ENCODE results near the gene SH3RF3.
"Not testable (repeated sequence)": the region's sequence is repeated elsewhere in the genome, so short reads cannot be mapped to it uniquely, and the experiment has no call there.

SH3RF3 gene

DNA sequence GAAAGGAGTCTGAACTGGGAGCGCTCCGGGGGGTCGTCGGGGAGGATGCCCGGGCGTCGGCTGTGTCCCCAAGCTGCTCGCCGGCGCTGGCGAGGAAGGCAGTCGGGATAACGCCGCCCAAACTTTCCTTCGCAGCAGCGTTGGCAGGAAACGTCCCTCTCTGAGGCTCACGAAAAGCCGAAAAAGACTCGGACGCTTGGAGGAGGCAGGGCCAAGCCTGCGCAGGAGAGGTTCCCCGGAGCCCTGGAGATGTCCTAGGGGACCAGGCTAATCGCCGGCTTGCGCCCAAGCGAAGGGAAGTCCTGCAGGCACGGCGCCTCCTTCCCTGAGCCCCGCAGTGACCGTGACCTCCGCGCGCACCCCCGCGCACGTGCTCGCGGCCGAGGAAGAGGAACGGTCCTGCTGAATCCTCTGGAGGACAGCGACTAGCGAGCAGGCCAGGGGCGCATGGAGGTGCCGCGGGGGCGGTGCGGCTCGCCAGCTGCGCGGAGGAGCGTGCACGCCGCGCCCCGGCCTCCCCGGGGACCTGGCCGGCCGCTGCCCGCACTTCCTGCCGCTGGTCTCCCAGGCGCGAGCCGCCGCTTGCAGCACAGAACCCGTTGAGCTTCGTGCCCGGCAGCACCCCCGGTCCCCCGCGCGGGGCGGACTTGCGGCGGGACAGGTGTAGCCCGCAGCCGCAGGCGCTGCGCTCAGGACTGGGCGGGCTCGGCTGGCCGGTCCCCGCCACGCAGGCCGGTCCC is at the start of gene SH3RF3:
Gene SH3RF3 (plus strand): TSS at position 590 of the 740 bp plus-strand sequence.
- DNase-seq (ENCODE audit: low read depth) = no peak

DNA sequence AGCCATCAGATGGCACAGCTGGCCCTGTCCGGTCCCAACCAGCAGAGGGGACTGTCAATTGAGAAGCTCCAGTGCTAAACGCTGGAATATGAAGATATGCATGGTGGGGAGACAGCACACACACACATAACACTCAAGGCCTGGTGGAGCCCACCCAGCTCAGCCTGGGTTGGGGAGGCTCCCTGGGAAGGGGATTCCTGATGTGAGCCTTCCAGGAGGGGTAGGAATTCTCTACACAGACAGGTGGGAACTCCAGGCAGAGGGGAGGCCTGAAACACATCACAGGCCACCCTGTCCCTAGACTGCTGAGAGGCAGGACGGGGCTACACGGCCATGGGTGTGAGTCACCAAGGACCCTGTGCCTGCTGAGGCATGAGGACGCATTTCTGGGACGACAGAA is 49.4 kb upstream of the SH3RF3 start:
- no peak for DNase-seq (ENCODE audit: low read depth)

DNA sequence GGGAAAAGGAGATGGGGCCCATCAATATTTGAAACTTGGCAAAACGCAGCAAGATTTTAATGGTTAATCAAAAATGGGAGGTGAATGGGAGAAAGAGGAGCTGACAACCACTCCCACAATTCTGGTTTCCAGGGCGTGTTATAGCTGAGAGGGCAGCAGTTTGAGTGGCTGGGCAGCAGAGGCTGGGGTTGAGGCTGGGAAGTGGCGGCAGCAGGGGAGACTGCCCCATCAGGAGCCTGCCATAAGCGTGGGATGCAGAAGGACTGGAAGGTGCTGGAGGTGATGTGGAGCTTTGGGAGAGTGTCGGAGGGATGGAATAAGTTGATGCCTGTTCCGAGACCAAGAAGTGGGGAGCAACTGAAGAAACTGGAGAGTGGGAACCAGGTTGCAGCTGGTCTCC is 48.9 kb upstream of the SH3RF3 start:
- DNase-seq (ENCODE audit: low read depth) = no peak

DNA sequence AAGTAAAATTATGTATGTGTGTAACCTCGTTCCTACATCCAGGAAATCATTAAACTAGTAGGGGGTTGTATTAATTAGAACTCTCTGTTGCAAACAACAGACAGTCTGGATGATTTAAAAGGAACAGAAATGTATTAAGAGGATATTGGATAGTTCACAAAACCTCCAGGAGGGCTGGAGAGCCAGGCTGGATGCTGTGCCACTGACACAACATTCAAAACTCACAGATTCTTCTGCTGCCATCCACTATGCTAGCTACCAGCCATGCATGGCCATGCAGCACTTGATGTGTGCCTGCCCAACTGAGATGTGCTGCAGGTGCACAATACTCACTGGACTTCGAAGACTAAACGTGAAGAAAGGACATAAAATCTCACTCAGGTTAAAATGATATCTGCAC is 48.2 kb upstream of the SH3RF3 start:
- no peak for DNase-seq (ENCODE audit: low read depth)

DNA sequence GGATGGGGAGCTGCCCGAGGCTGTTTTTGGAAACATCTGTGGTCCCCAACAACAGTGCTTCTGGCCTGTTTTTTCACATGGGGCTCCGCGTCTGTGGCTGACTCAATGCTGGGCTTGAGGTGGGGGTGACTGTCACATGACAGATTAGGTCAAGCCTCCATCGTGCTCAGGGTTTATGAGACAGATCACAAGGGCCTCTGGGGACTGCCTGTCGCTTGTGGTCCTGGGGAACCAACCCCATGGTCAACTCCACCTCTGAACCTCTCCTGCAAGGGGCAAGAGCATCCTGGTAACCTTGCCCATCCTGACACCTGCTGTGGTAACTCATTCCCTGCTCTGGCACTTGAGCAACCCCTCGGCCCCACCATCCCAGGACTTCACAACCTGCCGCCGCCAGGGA is 47.6 kb upstream of the SH3RF3 start:
- no peak for DNase-seq (ENCODE audit: low read depth)

DNA sequence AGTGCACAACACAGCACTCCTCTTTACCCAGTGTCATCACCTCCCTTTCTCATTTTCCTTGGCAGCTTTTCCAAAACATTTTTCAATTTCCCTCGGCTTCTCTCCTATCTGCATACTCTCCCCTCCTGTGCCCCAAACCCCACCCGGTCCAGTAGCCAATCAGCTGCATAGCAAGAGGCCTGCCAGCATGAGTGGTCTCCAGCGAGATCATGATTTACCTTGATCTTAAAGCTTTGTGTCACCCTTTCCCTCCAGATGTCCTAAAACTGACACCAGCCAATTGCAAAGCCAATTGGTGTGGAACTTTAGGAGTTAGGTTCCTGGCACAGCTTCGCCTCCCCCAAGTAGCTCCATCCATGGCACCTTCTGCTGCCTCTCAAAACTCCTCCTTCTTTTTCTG is 45.2 kb upstream of the SH3RF3 start:
- DNase-seq (ENCODE audit: low read depth) = no peak

DNA sequence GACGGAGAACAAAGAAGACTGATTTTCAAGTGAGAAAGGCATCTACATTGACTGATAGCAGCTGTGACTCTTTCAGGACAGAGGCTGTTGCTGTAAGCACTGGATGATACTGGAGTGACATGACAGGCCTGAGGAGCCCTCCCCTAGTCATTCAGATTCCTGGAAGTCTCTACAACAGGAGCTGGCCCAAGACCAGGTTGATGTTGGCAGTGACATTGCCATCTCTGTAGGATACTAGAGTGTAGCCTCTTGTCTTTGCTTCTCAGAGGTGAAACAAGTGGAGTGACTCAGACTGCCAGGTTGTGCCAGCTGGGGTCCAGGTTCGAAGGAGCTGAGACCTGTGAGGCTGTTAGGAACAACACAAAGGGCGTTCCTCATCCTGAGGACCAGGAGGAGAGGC is 44.7 kb upstream of the SH3RF3 start:
- DNase-seq (ENCODE audit: low read depth) = no peak

DNA sequence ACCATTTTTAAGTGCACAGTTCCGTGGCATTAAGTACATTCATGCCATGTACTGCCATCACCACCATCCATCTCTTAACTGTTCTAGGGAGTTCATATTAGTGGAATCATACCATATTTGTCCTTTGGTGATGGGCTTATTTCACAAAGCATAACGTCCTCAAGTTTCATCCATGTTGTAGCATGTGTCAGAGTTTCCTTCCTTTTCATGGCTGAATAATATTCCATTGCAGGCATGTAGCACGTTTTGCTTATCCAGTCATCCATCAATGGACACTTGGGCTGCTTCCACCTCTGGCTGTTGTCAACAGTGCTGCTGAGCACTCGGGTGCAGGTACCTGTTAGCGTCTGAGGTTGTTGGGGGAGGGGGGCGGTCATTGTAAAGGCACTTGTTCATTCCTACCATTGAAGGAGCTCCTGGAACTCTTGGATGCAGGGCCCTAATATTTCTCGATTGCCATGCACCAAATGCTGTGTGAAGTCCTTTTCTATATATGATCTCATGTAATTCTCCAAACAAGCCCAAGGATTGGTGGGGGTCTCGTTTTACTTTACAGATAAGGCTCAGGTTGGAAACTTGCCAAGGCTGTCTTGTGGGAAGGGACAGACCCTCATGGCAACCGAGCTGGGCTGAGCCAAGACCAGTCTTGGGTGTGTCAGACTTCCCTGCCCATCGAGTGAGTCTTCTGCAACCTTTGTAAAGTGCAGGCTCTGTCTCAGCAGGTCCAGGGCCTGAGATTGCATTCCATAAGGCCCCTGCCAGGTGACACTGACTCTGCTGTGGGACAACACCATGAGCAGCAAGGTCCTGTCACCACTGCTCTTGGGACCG is 42.9 kb upstream of the SH3RF3 start:
- no peak for DNase-seq (ENCODE audit: low read depth)

DNA sequence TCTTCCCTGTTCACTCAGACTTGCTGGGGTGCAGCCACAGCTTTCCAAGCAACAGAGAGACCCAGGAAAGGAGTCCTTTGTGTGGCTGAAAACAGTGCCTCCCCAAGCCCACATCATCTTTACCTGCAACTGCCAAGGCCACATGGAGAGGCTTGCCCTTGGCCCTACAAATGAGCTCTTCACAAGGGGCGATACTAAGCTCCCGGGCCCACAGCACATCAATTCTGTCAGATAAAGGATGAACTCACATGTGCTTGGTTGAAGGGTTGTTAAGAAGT is 42.3 kb upstream of the SH3RF3 start:
- no peak for DNase-seq (ENCODE audit: low read depth)

DNA sequence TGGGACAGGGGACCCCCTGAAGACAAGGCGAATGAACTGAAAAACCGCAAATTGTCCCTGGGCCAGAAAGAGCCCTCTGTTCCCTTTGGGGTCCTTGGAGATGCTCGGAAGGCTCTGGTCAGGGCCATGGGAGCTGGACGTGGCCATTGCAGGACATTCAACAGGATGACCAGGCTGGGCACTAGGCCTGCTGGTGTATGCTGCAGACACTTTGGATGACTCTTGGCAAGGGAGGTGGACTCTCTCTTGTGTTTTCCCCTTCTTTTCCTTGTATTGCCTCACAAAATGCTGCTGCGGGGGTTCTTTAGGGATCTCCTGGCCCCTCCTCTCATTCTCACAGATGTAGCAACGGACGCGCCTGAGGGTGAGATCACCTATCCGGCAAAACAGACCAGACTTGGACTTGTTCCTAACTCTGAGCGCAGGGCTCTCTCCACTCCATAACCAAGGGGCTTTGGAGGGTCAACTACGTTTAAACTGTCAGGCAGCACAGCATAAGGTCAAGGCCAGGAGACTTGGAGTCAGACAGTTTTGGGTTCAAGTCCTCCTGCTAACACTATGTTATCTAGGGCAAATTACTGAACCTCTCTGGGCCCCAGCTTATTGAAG is 41.8 kb upstream of the SH3RF3 start:
- DNase-seq (ENCODE audit: low read depth) = no peak

DNA sequence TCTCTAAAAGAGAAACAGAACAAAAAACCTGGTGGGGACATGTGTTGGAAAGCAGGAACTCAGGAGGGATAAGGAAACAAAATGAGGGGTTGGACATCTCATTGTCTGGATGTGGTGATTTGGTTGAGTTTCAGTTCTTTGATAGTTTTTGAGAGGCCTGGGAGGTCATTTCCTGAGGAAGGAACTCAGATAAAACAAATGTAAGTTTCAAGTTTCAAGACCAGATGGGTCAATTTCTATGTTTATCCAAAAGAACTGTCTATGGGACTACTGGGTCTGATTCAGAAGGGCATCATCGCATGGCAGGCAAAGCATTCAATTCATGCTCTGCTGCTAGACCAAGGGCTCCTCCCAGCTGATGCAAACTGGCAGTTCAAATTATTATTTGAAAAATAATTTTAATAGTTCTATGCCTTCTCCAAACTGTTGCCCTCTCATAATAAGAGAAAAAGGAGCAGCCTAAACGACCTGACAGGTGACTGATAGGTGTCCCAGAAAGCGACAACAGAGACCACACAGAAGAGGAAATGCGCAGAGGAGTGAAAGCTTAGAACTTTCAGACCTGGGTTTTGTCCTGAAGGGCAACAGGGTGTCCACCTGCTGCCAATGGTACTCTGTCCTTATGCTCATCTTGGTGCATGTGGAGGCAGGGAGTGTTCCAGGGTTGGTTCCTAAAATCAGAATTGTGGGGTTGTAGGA is 39.3 kb upstream of the SH3RF3 start:
- DNase-seq (ENCODE audit: low read depth) = no peak

DNA sequence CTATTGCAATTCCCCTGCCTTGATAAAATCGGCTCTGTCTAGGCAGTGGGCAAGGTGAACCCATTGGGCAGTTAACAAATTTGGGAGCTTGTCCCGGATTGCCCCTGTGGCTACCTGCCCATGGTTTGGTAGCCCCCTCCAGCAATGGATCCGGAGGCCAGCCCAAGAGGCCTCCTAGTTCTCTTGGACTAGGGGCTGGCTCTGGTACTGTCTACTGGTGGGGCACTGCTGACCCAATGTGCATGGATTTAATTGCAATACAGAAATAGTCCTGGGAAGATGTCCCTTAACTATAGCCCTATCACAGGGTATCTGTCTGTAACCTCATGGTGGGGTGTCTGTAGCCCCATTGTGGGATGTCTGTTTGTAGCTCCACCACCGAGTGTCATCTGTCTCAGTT is 37.5 kb upstream of the SH3RF3 start:
- no peak for DNase-seq (ENCODE audit: low read depth)

DNA sequence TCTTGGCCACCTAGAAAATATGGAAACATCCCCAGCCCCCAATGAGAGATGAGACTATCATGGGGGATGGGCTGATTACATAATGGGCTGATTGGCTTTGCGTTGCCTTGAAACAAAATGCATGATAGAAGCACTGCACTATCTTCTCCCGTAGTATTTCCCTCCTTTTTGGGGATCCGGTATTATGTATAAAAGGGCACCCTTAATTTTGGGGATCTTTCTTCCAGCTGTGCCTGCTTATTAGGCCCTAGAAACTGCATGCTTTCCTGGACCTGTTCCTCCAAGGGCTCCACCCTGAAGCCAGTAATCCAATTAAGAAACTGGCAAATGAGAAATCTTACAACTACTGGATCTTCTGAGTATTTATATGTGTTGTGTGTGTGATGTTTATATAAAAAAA is 34.9 kb upstream of the SH3RF3 start:
- no peak for DNase-seq (ENCODE audit: low read depth)

DNA sequence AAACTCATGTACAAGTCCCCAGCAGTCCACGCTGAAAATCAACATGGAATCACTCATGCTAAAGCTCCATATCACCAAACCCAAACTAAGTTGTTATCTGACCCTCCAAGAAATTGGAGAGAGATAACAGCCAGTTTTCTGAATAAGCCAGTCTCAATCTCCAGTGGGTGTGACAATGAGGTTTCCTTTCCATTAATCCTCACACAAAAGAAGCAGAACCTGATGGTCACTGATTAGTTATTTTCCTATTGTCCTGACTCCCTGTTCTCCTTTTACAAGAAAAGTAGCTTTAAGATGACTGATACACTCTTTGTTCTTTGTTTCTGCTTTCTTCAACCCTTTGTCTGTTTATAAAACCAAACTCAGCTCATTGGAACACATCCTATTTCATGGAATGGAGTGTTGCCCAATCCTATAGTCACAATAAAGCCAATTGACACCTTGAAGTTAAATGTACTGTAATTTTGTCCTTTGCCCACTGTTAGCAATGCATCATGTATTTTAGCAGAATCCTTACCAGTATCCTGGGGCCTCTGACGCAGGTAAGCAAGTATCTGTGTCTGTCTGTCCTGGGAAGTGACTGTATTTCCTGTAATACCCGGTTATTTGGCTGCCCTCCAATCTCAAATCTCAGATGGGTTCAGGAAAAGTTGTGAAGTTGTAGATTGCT is 30.6 kb upstream of the SH3RF3 start:
- no peak for DNase-seq (ENCODE audit: low read depth)

DNA sequence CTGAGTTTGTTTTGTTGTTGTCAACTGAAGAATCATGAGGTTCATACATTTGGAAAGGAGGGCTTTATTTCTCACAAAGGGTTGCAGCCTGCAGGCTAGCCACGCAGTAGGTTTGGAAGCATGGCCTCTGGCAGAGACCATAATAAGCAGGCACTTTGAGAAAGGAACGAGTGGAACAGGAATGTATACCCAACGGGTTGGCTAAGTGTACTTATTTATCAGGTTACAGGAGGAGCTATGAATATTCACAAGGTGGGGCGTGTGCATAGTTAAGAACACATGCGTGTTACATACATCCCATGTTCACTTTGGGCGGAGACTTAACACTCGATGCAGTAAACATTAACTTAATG is 30.1 kb upstream of the SH3RF3 start:
- no peak for DNase-seq (ENCODE audit: low read depth)

DNA sequence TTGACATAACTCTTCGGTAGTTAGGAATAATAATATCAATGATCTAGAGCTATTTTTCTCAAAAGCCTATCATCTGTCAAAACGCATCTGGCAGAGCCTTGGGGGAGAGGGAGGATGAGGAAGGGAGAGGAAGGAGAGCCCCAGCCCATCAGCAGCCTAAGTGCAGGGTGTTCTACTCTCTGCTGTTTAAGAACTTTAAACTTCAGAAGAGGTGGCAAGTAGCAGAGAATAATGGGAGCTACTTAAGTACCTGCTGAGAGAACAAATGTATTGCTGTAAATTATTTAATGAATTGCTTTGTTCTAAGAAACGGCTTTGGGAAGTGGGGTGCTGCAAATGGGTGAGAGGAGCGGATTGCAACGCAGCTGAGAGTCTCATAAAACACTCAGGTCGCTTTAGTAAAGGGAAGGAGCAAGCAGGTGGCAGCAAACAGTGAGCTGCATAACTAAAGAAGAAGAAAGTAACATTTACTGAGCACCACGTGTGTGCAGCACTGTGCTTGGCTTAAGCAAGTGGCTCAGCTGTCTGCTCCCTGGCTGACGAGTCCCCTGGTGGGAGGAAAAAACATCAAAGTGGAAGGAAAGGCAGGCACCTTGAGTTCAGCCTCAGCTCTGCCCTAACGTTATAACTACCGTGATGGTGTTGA is 26.3 kb upstream of the SH3RF3 start:
- no peak for DNase-seq (ENCODE audit: low read depth)

DNA sequence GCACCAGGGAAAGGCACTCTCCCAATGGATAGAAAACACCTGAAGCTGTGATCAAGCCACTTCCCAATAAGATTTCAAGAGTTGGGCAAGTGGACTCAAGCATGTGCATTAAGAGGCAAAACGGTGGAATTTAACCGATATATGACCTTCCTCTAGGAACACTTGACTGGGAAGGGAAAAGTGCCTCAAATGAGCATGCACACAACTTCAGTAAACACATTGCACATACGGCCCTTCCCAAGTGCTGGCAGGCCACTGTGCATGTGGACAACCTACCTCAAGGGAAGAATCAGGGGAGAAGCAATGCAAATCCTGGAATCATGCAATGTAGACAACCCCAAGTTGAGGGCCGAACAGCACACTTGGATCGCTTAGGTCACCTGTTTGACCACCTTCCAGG is 23.9 kb upstream of the SH3RF3 start:
- DNase-seq (ENCODE audit: low read depth) = no peak

DNA sequence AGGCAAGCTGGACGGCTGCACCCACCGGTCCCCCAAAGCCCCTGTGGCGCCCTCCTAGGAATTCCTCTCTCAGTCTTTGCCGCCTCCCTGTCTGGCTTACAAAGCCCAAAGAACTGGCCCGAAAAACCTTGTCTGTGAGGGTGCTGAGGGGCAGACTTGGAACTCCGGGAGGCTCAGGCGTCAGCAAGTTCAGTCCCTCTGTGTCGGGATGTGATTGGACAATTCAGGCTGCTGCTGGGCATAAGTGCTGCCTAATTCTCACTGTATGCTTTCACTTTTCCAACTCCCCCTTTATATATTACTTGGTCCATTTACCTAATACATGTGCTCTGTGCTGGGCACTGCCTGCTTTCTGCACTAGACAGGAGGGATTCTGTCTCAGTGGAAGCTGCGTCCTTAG is 20.3 kb upstream of the SH3RF3 start:
- no peak for DNase-seq (ENCODE audit: low read depth)

DNA sequence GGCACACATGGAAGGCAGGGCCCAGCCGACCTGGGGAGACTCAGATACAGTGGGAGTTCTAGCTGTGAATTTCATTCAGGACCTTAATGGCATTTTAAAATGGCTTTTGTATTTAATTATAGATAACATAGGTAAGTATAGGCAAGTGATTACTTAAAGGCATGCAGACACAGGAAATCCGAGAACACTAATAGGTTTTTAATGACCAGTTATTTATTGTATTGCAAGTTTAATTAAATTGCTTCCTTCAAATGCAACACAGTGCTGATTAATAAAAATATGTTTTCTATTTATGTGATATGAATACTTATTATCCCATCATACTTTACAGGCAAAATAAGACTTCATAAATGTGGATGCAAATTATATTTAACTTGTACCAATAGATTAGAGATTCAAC is 19.7 kb upstream of the SH3RF3 start:
- DNase-seq (ENCODE audit: low read depth) = no peak

DNA sequence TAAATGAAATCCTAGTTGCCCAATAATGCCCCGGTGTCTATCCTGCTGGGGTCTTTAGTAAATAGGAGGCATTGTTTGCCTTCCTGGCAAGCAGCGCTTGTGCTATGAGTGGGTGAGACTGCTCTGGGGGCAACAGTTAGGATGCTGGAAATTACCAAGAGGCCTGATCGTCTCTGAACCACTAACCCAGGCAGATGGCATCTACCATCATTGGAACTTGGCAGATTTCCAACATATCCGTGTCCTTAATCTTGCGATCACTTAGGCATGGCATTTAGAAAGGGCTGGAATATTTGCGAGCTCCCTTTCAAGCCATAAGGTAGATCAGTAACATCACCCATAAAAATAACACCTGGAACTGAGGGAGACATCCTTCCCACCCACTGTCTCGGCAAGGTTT is 18.8 kb upstream of the SH3RF3 start:
- DNase-seq (ENCODE audit: low read depth) = no peak

DNA sequence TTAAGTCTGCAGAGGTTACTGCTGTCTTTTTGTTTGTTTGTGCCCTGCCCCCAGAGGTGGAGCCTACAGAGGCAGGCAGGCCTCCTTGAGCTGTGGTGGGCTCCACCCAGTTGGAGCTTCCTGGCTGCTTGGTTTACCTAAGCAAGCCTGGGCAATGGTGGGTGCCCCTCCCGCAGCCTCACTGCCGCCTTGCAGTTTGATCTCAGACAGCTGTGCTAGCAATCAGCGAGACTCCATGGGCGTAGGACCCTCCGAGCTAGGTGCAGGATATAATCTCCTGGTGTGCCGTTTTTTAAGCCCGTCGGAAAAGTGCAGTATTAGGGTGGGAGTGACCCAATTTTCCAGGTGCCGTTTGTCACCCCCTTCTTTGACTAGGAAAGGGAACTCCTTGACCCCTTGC is 11.8 kb upstream of the SH3RF3 start:
- not testable (repeated sequence) for DNase-seq (ENCODE audit: low read depth)

DNA sequence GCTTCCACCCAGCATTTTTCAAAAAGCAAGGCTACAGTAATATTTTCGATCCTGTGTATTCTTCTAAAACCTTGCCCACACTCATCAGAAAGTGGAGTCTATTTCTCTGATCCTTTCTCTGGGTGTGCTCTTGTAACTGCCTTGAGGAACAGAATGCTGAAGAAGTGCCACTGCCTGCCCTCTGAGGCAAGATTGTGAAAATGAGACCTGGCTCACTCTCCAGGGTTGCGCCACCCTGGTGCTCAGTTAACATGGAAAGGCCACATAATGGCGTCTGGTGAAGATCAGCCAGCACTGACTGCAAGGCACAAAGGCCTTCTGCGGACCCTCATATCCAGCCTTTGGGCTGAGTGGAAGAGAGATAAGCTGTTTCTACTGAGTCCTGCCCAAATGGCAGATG is 11.2 kb upstream of the SH3RF3 start:
- no peak for DNase-seq (ENCODE audit: low read depth)

All from GM04504 (cell line).